ENCODE data around the gene UIMC1. TPM values are rescaled to one million over a fixed set of nuclear protein-coding genes. Genes with fewer than 3 reads are reported as not detected.

UIMC1 gene
- total RNA-seq, 1 donor from 2014 or later = 72.5 TPM

DNA sequence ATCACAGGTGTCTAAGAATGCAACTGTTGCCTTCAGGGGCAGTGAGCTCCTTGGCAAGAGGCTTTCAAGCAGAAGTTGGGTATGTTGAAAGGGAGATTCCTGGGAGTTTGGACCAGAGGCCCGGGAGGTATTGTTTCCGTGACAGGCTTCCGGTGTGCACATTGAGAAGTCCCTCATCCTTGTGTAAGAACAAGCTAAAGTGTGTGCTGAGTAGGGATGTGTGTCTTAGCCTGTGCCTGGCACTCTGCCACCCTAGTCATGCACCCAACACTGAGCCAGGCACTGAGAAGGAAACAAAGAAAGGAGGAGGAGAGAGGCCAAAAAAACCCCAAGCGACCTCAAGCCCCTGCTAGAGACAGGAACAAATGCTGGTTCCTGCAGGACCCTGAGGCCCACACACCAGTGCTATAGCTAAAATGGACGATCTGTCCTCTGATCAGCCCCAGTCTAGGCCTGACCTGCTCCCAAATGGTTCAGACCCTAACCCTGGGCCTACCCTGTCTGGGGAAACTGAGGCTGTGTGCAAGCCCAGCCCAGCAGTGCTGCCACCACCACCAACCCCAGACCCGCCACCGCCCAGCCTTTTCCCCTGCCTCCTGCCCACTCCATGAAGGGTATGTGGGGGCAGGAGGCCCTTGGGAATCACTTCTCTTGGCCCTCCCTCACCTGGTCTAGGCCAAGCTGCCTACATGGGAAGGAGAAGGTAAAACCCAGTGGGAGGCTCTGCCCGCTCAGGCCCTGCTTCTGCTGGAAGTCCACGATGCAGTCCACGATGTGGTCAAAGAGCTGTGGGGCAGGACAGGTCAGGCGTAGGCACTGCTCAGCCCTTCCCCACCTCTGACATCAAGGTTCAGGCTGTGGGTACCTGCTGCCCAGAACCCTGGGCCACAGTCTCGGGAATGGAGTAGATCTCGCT, 120.0 kb downstream of the UIMC1 start:
- ChIA-PET CTCF (interaction anchor here (0.7 kb wide), 1 partner anchor 11 kb away, joined by 3 read pairs; no protein-coding TSS in a partner anchor), POLR2A (no interaction called here)
- no peak for DNase-seq
- H3K27ac Mint-ChIP-seq = no peak overlapping the region
- TF ChIP-seq, protein P1, sequence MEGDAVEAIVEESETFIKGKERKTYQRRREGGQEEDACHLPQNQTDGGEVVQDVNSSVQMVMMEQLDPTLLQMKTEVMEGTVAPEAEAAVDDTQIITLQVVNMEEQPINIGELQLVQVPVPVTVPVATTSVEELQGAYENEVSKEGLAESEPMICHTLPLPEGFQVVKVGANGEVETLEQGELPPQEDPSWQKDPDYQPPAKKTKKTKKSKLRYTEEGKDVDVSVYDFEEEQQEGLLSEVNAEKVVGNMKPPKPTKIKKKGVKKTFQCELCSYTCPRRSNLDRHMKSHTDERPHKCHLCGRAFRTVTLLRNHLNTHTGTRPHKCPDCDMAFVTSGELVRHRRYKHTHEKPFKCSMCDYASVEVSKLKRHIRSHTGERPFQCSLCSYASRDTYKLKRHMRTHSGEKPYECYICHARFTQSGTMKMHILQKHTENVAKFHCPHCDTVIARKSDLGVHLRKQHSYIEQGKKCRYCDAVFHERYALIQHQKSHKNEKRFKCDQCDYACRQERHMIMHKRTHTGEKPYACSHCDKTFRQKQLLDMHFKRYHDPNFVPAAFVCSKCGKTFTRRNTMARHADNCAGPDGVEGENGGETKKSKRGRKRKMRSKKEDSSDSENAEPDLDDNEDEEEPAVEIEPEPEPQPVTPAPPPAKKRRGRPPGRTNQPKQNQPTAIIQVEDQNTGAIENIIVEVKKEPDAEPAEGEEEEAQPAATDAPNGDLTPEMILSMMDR (IDR thresholded peaks at IDR 0.05) = no peak
- H3K4me3 Mint-ChIP-seq = no peak overlapping the region
- peaks cover 6% of the 10 kb centered on the region for H3K27me3 Mint-ChIP-seq
- H3K36me3 Mint-ChIP-seq (ENCODE audit: low read depth) = no peaks in the 10 kb centered on the region
- no peaks in the 10 kb centered on the region for H3K4me1 Mint-ChIP-seq
- H3K9me3 Mint-ChIP-seq = no peaks in the 10 kb centered on the region
- ATAC-seq (ENCODE audit: low read depth) = no peak
- intact Hi-C loops (cut with micrococcal nuclease) = no loop called here

DNA sequence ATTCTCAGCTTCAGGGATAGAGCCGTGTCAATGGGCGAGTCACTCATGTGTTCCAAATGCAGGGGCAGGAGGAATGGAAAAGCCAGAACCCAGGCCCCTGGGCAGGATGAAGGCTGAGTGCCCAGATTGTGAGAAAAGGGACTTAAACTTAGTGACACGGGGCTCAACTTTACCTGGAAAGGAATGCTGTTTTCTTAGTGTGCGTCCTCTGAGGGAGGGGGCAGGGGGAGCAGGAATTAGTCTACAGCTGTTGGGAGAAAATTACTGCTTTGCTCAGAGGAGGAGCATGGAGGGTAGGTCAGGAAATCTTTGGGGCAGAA, 122.0 kb downstream of the UIMC1 start:
- POLR2A ChIA-PET = no interaction called here
- Mint-ChIP-seq H3K27me3 (peaks cover 3% of the 10 kb centered on the region), H3K9me3 (no peaks in the 10 kb centered on the region), H3K36me3 (ENCODE audit: low read depth) (no peaks in the 10 kb centered on the region), H3K4me1 (no peaks in the 10 kb centered on the region), H3K4me3 (no peak overlapping the region), H3K27ac (no peak overlapping the region)
- CTCF ChIA-PET = no interaction called here
- intact Hi-C loops (cut with micrococcal nuclease) = no loop called here
- DNase-seq = no peak
- no peak for ATAC-seq (ENCODE audit: low read depth)
- TF ChIP-seq, protein P1 (IDR thresholded peaks at IDR 0.05) = no peak

DNA sequence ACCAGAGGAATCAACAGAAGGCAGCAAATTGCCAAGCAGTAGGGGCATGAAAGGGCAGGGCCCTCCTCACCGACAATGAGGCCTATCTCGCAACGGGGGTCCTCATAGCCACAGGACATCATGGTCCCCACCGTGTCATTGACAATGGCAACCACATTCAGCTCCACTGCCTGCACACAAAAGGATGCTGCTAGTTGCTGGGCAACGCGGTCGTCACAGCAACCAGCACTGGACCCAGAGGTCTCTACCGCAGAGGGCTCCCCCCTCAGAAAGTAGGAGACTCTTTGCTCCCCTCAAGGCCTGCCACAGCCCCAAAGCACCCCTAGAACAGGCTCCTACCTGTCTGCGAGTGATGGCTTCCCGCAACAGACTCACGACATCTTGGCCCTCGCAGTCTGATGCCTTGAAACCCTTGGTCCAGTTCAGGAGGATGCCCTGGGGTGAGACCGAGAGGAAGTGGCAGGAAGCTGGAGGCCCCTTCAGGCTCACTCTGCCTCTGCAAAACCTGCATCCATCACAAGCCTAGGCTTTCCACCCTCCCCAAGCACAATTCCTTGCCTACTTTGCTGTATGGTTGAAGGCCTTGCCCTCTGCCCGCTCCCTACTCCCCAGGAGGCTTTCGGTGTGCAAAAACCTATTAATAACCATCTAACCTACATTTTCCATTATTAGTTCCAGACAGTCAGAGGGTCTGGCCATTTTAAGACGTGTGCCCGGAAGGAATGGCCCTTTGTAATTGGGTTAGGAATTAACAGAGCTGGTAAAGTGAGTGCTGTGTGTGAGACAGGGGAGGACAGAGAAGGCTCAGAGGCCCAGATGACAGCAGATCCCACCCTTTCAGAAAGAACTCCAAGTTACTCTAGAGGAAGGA, 122.6 kb downstream of the UIMC1 start:
- Mint-ChIP-seq H3K4me3 (no peak overlapping the region), H3K36me3 (ENCODE audit: low read depth) (no peaks in the 10 kb centered on the region), H3K27ac (no peak overlapping the region), H3K27me3 (peaks cover 6% of the 10 kb centered on the region), H3K9me3 (no peaks in the 10 kb centered on the region), H3K4me1 (no peaks in the 10 kb centered on the region)
- ATAC-seq (ENCODE audit: low read depth) (no peak), DNase-seq (no peak)
- ChIA-PET CTCF (no interaction called here), POLR2A (no interaction called here)
- intact Hi-C loops (cut with micrococcal nuclease) = no loop called here
- TF ChIP-seq, protein P1 (IDR thresholded peaks at IDR 0.05) = no peak

- TF ChIP-seq, protein P1 (IDR thresholded peaks at IDR 0.05) = no peak
- Mint-ChIP-seq H3K4me3 (no peak overlapping the region), H3K9me3 (no peaks in the 10 kb centered on the region), H3K36me3 (ENCODE audit: low read depth) (no peaks in the 10 kb centered on the region), H3K27me3 (peaks cover 9% of the 10 kb centered on the region), H3K4me1 (no peaks in the 10 kb centered on the region), H3K27ac (no peak overlapping the region)
- POLR2A ChIA-PET = no interaction called here
- ATAC-seq (ENCODE audit: low read depth) (no peak), DNase-seq (no peak)
- intact Hi-C loops (cut with micrococcal nuclease) = no loop called here
- CTCF ChIA-PET = no interaction called here
Observed at GRCh38 chr5:176882567-176882903, 124.0 kb downstream of the UIMC1 start.

GRCh38 chr5:176881816-176882566, 124.6 kb downstream of the UIMC1 start:
- H3K4me3 Mint-ChIP-seq = no peak overlapping the region

More at GRCh38 chr5:176881816-176882566, 124.6 kb downstream of the UIMC1 start:
- DNase-seq (no peak), ATAC-seq (ENCODE audit: low read depth) (no peak)
- CTCF ChIA-PET = no interaction called here
- POLR2A ChIA-PET = no interaction called here
- no peaks in the 10 kb centered on the region for H3K9me3 Mint-ChIP-seq
- peaks cover 10% of the 10 kb centered on the region for H3K27me3 Mint-ChIP-seq
- H3K4me1 Mint-ChIP-seq = no peaks in the 10 kb centered on the region
- no peaks in the 10 kb centered on the region for H3K36me3 Mint-ChIP-seq (ENCODE audit: low read depth)
- intact Hi-C loops (cut with micrococcal nuclease) = no loop called here
- H3K27ac Mint-ChIP-seq = no peak overlapping the region
- TF ChIP-seq, protein P1 (IDR thresholded peaks at IDR 0.05) = no peak

All from activated B cell treated with CpG ODN at 0.5 μM for 24 hours (primary cell).